Skin epidermis (tissue), 12 donors: ENCODE results near the gene RUBCN.
"Not testable (repeated sequence)": the region's sequence is repeated elsewhere in the genome, so short reads cannot be mapped to it uniquely, and the experiment has no call there.

Experiments used
- H3K27ac ChIP-seq, 21 experiments: fragments of 200-600 bp; sonication (generic) in 11 of 21; one replicate each; pipeline ENCODE4 v1.5.0; 2020; ENCODE audit warnings: mild to moderate bottlenecking in 3 of 21, inconsistent platforms in 2 of 21, moderate library complexity in 2 of 21
- H3K4me3 ChIP-seq, 7 experiments: fragments of 200-600 bp; sonication (generic) in 2 of 7; one replicate each; pipeline ENCODE4 v1.5.0; 2020; ENCODE audit warnings: inconsistent platforms in 2 of 7, mild to moderate bottlenecking in 2 of 7, moderate library complexity in 1 of 7

RUBCN gene

GRCh38 chr3:197627772-197628523 is 108.8 kb downstream of the RUBCN start:
- Histone ChIP-seq H3K4me3 (peak overlapping the region; percentile 49 to 79 (median 67)), H3K27ac (peak overlapping the region; percentile 53 to 94 (median 87))

- H3K27ac ChIP-seq: peak overlapping the region in 20 of 21 experiments; percentile 20 to 94 (median 88)
- H3K4me3 ChIP-seq: peak overlapping the region; percentile 49 to 79 (median 67)
Observed at GRCh38 chr3:197627158-197627771, 109.4 kb downstream of the RUBCN start.

- peak overlapping the region in 5 of 21 experiments; percentile 34 to 94 (median 85) for H3K27ac ChIP-seq
- H3K4me3 ChIP-seq: peak overlapping the region; percentile 49 to 79 (median 67)
Observed at GRCh38 chr3:197626404-197627157, 110.1 kb downstream of the RUBCN start.

- not testable (repeated sequence) for H3K27ac ChIP-seq, H3K4me3 ChIP-seq
Observed at GRCh38 chr3:197621478-197621877, 115.2 kb downstream of the RUBCN start.
